Hematopoietic multipotent progenitor cell treated with erythropoietin and hydrocortisone succinate and interleukin-3 and kit ligand, for 8 days (in vitro differentiated cells): ENCODE results near the gene KDSR.

Source experiments
- DNase-seq: peaks from one replicate; pipeline ENCODE4 v3.0.0-alpha.2; 2015

Gene KDSR

DNA sequence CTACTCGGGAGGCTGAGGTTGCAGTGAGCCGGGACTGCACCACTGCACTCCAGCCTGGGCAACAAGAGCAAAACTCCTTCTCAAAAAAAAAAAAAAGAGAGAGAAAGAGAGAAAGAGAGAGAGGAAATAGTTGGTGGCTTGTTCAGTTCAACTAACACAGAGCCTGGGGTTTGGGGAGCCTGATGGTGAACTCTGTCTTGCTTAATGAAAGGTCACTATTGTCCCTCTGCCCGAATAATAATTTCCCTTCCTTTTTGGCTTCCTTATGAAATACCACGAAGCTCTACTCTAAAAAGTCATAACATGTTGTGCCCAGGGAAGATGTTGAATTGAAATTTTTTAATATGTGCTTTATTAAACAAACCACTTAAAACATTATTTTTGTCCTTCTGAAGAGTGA lies 64.8 kb downstream of the KDSR start:
- DNase-seq = no peak

- no peak for DNase-seq
Observed at GRCh38 chr18:63301434-63301833, 65.6 kb downstream of the KDSR start.

GRCh38 chr18:63299837-63300745 lies 66.9 kb downstream of the KDSR start:
- no peak for DNase-seq

- DNase-seq = no peak
Observed at GRCh38 chr18:63298400-63299365, 68.3 kb downstream of the KDSR start.

- DNase-seq = no peak
Observed at GRCh38 chr18:63297687-63298399, 69.2 kb downstream of the KDSR start.

DNA sequence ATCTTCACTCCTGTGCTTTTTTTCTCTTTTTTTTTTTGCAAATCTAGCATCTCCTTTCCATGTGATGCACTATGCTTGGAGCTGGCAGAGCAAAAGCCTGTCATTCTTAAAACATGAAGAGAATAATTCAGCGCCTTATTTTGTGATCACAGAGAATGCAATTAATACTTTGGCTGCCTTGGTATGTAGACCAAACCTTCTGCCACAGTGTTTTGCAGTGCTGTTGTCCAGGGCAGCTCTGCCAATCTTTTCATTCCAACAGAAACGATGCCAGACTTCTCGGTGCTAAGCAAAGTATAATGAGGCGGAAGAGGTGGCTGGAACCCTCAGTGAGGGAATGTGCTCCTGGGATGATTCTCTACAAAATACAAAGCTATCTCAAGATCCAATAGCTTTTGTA lies 73.1 kb downstream of the KDSR start:
- no peak for DNase-seq

- DNase-seq = no peak
Observed at GRCh38 chr18:63292831-63293683, 73.9 kb downstream of the KDSR start.

- DNase-seq = no peak
Observed at GRCh38 chr18:63291278-63291677, 75.7 kb downstream of the KDSR start.

GRCh38 chr18:63290821-63291200 lies 76.2 kb downstream of the KDSR start:
- no peak for DNase-seq

DNA sequence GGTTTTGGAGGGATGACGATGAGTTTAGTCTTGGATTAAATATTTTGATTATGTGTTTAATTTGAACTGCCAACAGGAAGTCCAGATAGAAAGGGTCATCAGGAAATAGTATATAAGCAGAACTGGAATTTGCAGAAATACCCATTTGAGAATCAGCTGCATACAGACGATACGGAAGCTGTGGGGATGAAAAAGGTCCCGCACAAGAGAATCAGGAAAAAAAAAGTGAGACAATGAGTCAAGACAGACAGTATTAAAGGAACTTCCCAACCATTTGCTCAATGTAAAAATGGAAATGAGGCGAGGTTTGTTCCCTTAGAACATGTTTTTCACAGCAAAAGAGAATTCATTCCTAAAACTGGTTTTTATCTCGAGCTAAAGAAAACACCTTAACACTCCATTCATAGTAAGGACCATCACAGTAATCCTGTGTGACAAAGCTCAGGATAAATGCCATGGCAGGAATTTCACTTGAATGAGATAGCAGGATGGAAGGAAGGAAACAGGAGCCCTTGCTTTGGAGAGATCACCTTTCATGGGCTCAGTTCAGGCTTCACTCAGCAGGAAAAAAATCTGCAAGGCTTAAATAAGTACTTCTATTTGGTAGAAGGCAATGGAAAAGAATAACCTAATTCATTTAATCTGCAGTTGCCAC lies 76.7 kb downstream of the KDSR start:
- no peak for DNase-seq

- no peak for DNase-seq
Observed at GRCh38 chr18:63288311-63288710, 78.7 kb downstream of the KDSR start.

- DNase-seq = no peak
Observed at GRCh38 chr18:63287691-63288220, 79.2 kb downstream of the KDSR start.

DNA sequence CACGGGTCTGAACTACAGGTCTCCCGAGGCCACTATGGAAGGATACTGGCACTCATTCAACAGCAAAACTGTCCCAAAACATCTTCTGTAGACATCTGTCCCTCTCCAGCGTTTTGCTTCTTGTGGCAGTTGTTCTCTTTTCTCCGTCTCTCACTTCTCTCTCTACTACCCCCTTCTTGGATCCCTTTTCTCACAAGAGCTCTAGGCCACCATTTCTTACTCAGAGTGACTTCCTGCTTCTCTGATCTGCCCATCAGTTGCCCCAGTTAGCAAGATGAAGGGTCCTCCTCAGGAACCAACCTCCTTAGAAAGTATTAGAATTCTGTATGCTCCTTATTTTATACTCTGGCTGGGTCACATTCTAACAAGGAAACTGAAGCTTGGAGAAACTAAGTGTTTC lies 80.1 kb downstream of the KDSR start:
- no peak for DNase-seq

DNA sequence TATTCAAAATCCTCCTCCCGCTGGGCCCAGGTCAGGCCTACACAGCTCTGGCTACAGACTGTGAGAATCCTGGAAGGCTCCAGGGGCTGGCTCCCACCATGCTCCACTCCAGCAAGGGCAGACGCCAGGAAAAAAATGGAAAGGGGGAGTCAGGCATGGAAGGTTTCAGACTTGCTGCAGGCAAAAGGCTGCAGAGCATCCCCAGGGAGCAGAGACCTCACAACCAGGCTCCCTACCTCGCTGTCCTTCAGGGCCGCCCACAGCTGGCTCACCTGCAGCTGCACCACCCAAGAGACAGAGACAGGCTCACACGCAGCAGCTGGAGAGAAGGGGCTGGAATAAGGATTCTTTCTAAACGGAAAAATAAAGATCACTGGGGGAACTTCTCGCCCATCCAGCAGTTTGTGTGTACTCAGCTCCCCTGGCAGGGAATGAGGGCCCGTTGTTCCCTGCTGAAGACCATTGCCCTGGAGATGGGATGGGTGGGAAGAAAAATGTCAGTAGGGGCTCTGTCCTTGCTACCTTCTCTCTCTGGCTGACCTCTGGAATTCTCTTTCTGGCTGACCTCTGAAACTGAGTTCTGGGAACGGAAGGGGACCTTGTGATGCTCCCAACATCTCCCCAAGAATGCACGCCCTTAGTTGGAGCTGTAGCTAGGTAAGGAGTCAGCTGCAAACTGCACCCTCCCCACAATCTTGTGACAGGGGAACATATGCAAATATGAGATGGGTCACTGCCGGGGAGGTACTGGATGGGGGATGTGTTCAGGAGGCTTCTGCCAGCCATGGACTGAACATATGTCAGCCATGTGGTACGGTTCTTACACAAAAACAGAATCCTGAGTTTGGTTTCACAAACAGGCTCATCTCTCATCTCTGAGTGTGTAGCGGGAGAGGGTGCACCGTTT lies 81.9 kb downstream of the KDSR start:
- no peak for DNase-seq

- DNase-seq = no peak
Observed at GRCh38 chr18:63284173-63284799, 82.7 kb downstream of the KDSR start.

DNA sequence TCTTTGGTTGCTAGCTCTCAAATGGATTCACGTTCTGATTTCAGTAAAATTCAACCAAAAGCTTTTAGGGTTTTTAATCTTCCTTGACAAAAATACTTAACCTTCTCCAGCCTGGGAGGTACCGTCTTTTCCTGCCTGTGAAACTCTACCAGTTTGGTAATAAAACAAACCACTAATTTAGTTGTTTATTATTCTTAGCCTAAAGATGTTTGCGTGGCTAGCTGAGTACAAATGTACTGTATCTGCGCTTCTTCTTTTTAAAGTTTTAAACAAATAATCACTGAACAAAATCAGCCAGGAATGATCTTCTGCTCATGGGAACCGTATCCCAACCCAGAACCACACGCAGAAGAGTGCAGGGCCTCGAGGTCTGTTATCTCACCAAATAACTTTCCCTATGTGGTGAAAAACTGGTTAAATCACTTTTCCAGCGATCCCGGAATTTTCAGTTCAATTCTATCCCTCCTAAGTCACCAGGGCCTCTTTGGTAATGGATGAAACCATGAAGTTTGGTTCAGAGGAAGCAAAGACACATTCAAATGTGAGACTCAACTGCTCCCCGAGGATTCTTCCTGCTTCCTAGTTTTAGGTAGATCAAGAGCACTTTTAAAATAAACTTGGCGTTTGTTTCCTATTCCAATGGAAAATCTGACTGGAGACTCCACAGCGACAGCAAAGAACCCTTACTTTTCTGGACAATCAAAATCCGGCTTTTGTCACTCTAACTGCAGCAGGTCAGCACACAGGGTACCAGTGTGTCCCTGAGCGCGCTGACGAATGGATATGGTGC lies 83.5 kb downstream of the KDSR start:
- DNase-seq = no peak

GRCh38 chr18:63282793-63283192 lies 84.2 kb downstream of the KDSR start:
- DNase-seq = no peak
